Tibial nerve (tissue), 4 donors: ENCODE results near the gene DCLK2.

ENCODE experiments used
- EP300 ChIP-seq, 2 donors: sonication (generic); formaldehyde crosslinking; IDR thresholded peaks; one replicate each; pipeline ENCODE4 v1.6.1; 2017; ENCODE audit warnings: antibody characterized with exemption in 2 of 2, mild to moderate bottlenecking in 1 of 2
- POLR2A ChIP-seq, 2 donors: fragments of 450-650 bp; IDR thresholded peaks; one replicate each; pipeline ENCODE4 v1.6.1; 2017; ENCODE audit warnings: antibody characterized with exemption in 2 of 2, mild to moderate bottlenecking in 2 of 2, moderate library complexity in 2 of 2
- TF ChIP-seq, protein P1 (sequence below), 5 experiments: fragments of 200-600 bp in 3 of 5; fragments of 450-650 bp in 2 of 5; sonication (generic) in 3 of 5; IDR thresholded peaks; one replicate each; pipeline ENCODE4 v1.5.1; 2016 to 2019; ENCODE audit warnings: antibody characterized with exemption in 5 of 5, mild to moderate bottlenecking in 3 of 5, moderate library complexity in 2 of 5

DNA sequence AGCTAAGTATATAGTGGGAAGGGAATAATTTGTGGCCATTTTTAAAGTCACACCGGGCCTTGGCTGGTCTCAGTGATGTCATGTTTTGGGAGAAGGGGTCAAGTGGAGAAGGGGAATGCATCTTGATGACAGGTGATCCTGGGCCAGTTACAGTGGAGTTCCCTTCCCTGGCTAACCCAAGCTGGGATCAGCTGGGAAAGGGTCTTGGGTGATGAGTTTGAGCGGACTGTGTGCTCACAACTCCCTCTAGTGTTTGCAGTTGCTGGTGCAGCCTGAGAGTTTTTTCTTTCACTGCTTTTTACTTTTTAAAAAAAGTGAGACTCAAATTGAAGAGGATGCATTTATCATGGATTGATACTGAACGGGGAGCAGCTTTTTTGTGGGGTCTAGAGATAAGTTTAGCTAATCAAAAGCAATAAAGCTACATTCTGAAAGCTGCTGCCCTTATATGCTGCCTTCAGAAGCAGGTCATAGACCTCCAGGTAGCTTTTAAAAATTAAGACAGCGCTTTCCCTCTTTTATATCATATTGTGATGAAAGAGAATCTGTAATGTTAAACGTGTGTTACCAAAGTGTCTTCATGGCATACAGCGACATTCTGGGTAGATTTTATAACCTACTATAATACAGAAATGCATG, 164.7 kb downstream of the DCLK2 start:
- TF ChIP-seq, protein P1, sequence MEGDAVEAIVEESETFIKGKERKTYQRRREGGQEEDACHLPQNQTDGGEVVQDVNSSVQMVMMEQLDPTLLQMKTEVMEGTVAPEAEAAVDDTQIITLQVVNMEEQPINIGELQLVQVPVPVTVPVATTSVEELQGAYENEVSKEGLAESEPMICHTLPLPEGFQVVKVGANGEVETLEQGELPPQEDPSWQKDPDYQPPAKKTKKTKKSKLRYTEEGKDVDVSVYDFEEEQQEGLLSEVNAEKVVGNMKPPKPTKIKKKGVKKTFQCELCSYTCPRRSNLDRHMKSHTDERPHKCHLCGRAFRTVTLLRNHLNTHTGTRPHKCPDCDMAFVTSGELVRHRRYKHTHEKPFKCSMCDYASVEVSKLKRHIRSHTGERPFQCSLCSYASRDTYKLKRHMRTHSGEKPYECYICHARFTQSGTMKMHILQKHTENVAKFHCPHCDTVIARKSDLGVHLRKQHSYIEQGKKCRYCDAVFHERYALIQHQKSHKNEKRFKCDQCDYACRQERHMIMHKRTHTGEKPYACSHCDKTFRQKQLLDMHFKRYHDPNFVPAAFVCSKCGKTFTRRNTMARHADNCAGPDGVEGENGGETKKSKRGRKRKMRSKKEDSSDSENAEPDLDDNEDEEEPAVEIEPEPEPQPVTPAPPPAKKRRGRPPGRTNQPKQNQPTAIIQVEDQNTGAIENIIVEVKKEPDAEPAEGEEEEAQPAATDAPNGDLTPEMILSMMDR (IDR thresholded peaks at IDR 0.05) = peak; percentile 68 to 90 (median 79)
- no peak for TF ChIP-seq EP300 (IDR thresholded peaks at IDR 0.05)
- TF ChIP-seq POLR2A (IDR thresholded peaks at IDR 0.05) = no peak
